ENCODE measurements around the gene LYVE1. TPM values are rescaled to one million over a fixed set of nuclear protein-coding genes. Genes with fewer than 3 reads are reported as not detected.

Gene LYVE1
- polyA plus RNA-seq, 1 experiment, result 0.19 TPM

- TF ChIP-seq CTCF (IDR thresholded peaks at IDR 0.05; ENCODE audit: low read depth, low read length), result no peak
- no peaks in the 10 kb centered on the region for H3K27me3 ChIP-seq (ENCODE audit: control insufficient read depth, insufficient read depth, low read length)
- ChIA-PET POLR2A (no interaction called here), CTCF (interaction anchor here (1.0 to 1.1 kb wide), 2 partner anchors 31 to 33 kb away, joined by 3 read pairs; partner anchors contain the start of gene RNF141)
- H3K9me3 ChIP-seq (ENCODE audit: control insufficient read depth, insufficient read depth, low read length), result no peaks in the 10 kb centered on the region
- H3K27ac ChIP-seq (ENCODE audit: low read depth, low read length), result no peak overlapping the region
- no peak overlapping the region for H3K4me3 ChIP-seq (ENCODE audit: low read depth, low read length)
- no peak for DNase-seq (ENCODE audit: low read depth, low spot score)
Observed at GRCh38 chr11:10573556-10573955, 5.1 kb upstream of the LYVE1 start.

GRCh38 chr11:10573028-10573427 lies 4.6 kb upstream of the LYVE1 start:
- ChIA-PET CTCF (interaction anchor here (1.0 to 1.1 kb wide), 2 partner anchors 31 to 32 kb away, joined by 3 read pairs; partner anchors contain the start of gene RNF141), POLR2A (no interaction called here)
- Histone ChIP-seq H3K4me3 (ENCODE audit: low read depth, low read length) (no peak overlapping the region), H3K27ac (ENCODE audit: low read depth, low read length) (no peak overlapping the region), H3K9me3 (ENCODE audit: control insufficient read depth, insufficient read depth, low read length) (no peaks in the 10 kb centered on the region), H3K27me3 (ENCODE audit: control insufficient read depth, insufficient read depth, low read length) (no peaks in the 10 kb centered on the region)
- TF ChIP-seq CTCF (IDR thresholded peaks at IDR 0.05; ENCODE audit: low read depth, low read length), result no peak
- DNase-seq (ENCODE audit: low read depth, low spot score), result no peak

- no peak for TF ChIP-seq CTCF (IDR thresholded peaks at IDR 0.05; ENCODE audit: low read depth, low read length)
- POLR2A ChIA-PET, result no interaction called here
- DNase-seq (ENCODE audit: low read depth, low spot score), result no peak
- no peaks in the 10 kb centered on the region for H3K9me3 ChIP-seq (ENCODE audit: control insufficient read depth, insufficient read depth, low read length)
- CTCF ChIA-PET, result no interaction called here
- H3K4me3 ChIP-seq (ENCODE audit: low read depth, low read length), result no peak overlapping the region
- no peak overlapping the region for H3K27ac ChIP-seq (ENCODE audit: low read depth, low read length)
- H3K27me3 ChIP-seq (ENCODE audit: control insufficient read depth, insufficient read depth, low read length), result no peaks in the 10 kb centered on the region
Observed at GRCh38 chr11:10572533-10572932, 4.1 kb upstream of the LYVE1 start.

- ChIA-PET CTCF (no interaction called here), POLR2A (no interaction called here)
- no peak for DNase-seq (ENCODE audit: low read depth, low spot score)
- Histone ChIP-seq H3K27me3 (ENCODE audit: control insufficient read depth, insufficient read depth, low read length) (no peaks in the 10 kb centered on the region), H3K27ac (ENCODE audit: low read depth, low read length) (no peak overlapping the region), H3K9me3 (ENCODE audit: control insufficient read depth, insufficient read depth, low read length) (no peaks in the 10 kb centered on the region), H3K4me3 (ENCODE audit: low read depth, low read length) (no peak overlapping the region)
- no peak for TF ChIP-seq CTCF (IDR thresholded peaks at IDR 0.05; ENCODE audit: low read depth, low read length)
Observed at GRCh38 chr11:10567446-10567845, 1.0 kb downstream of the LYVE1 start.

- no peak for TF ChIP-seq CTCF (IDR thresholded peaks at IDR 0.05; ENCODE audit: low read depth, low read length)
- ChIA-PET CTCF (interaction anchor here (0.7 kb wide), 1 partner anchor 9 kb away, joined by 3 read pairs; no protein-coding TSS in a partner anchor), POLR2A (interaction anchor here (1.2 kb wide), 1 partner anchor 25 kb away, joined by 3 read pairs; the partner anchor contains the start of gene RNF141)
- H3K4me3 ChIP-seq (ENCODE audit: low read depth, low read length), result no peak overlapping the region
- no peak overlapping the region for H3K27ac ChIP-seq (ENCODE audit: low read depth, low read length)
- H3K27me3 ChIP-seq (ENCODE audit: control insufficient read depth, insufficient read depth, low read length), result no peaks in the 10 kb centered on the region
- H3K9me3 ChIP-seq (ENCODE audit: control insufficient read depth, insufficient read depth, low read length), result no peaks in the 10 kb centered on the region
- DNase-seq (ENCODE audit: low read depth, low spot score), result no peak
Observed at GRCh38 chr11:10566257-10566957, 2.1 kb downstream of the LYVE1 start.

Data from AG04450 (cell line).